ENCODE measurements around the gene CORO2A.

The CORO2A gene

DNA sequence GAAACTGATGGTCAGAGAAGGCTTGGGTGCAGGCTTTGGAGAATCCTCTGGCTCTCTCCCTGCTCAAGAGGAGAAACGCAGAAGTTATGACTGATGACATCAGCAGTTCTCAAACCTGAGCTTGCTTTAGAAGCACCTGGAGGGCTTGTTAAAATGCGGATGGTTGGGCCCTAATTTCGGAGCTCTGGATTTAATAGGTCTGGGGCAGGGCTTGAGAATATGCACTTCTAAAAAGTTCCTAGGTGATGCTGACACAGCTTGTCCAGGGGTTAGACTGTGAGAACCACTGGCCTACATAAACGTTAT is 36.6 kb upstream of the CORO2A start:
- no peak overlapping the region for H3K4me3 ChIP-seq (ENCODE audit: low read depth, low read length)
- CTCF ChIA-PET, result no interaction called here
- DNase-seq (ENCODE audit: low read depth, low spot score), result no peak
- POLR2A ChIA-PET, result no interaction called here
- TF ChIP-seq, protein P1, sequence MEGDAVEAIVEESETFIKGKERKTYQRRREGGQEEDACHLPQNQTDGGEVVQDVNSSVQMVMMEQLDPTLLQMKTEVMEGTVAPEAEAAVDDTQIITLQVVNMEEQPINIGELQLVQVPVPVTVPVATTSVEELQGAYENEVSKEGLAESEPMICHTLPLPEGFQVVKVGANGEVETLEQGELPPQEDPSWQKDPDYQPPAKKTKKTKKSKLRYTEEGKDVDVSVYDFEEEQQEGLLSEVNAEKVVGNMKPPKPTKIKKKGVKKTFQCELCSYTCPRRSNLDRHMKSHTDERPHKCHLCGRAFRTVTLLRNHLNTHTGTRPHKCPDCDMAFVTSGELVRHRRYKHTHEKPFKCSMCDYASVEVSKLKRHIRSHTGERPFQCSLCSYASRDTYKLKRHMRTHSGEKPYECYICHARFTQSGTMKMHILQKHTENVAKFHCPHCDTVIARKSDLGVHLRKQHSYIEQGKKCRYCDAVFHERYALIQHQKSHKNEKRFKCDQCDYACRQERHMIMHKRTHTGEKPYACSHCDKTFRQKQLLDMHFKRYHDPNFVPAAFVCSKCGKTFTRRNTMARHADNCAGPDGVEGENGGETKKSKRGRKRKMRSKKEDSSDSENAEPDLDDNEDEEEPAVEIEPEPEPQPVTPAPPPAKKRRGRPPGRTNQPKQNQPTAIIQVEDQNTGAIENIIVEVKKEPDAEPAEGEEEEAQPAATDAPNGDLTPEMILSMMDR (IDR thresholded peaks at IDR 0.05; ENCODE audit: insufficient read depth, low read length, missing control alignments), result no peak

DNA sequence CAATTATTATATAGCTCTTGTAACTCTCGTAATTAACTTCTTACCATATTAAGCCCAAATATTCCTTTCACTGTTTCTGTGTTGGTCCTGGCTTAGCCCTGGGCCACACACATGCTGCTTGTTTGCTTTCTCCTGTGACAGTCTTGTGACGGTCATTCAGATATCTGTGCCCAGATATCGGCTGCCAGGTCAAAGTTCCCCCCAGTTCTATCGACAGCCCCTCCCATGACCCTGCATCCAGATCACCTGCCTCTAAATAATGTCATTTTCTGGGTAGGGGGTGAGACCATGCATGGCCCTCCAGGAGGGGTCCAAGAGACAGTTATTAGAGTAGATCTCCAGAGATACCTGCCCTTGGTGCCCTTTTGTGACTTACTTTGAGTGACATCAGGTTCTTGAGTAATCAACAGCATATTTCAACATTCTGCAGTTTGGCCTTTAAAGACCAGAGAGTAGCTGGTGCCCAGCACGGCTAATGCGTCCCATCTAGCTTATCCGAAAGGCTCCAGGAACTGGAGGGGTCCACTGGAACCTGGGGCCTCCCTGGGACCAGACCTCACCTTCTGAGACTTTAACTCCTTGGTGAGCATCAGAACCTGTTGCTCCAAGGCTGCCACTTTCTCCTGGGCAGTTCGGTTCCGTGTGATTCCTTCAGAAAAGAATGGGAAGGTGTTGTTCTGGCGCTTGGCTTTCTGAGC is 36.1 kb upstream of the CORO2A start:
- CTCF ChIA-PET, result interaction anchor here (1.7 kb wide), 1 partner anchor 13 kb away, joined by 7 read pairs; no protein-coding TSS in a partner anchor
- H3K4me3 ChIP-seq (ENCODE audit: low read depth, low read length), result no peak overlapping the region
- TF ChIP-seq, protein P1 (IDR thresholded peaks at IDR 0.05; ENCODE audit: insufficient read depth, low read length, missing control alignments), result no peak
- no peak for DNase-seq (ENCODE audit: low read depth, low spot score)
- POLR2A ChIA-PET, result no interaction called here

DNA sequence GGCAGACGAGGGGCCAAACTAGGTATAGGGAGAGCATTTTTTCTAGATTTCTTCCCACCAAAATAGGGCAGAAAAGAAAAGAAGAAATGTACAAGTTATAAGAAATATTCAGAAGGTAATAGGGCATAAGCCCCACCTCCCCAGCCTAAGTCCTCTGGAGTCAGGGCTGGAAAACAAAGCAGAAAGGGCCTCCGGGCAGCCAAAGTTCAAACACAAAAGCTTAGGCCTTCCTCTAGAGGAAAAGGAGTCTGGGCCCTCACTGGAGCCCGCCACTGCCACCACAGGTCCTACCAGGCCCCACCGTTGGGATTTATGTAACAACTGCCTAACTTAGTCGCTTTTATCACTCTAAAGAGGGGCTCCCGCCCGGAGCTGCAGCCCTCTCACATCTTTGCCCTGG is 35.4 kb upstream of the CORO2A start:
- ChIA-PET CTCF (interaction anchor here (1.7 kb wide), 1 partner anchor 14 kb away, joined by 7 read pairs; no protein-coding TSS in a partner anchor), POLR2A (no interaction called here)
- no peak for DNase-seq (ENCODE audit: low read depth, low spot score)
- TF ChIP-seq, protein P1 (IDR thresholded peaks at IDR 0.05; ENCODE audit: insufficient read depth, low read length, missing control alignments), result no peak
- H3K4me3 ChIP-seq (ENCODE audit: low read depth, low read length), result no peak overlapping the region

DNA sequence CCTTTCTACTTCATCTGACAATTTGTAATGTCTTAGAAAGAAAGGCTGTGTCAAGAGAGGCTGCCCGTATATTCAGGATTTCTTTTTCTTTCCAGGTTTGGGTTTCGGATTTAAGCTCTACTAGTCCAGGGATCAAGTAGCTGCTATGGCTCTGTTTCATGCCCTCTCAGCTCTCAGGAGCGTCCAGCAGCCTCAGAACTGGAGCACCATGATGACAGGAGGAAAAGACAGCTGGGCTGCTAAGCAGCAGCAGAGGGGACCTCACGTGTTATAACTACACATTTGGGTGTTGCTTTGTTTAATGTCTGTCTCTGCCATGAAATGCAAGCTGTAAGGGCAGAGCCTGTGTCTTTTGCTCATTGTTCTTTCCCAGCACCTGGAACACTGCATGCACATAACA is 34.5 kb upstream of the CORO2A start:
- DNase-seq (ENCODE audit: low read depth, low spot score), result no peak
- ChIA-PET CTCF (interaction anchor here (1.7 kb wide), 1 partner anchor 15 kb away, joined by 7 read pairs; no protein-coding TSS in a partner anchor), POLR2A (no interaction called here)
- TF ChIP-seq, protein P1 (IDR thresholded peaks at IDR 0.05; ENCODE audit: insufficient read depth, low read length, missing control alignments), result no peak
- no peak overlapping the region for H3K4me3 ChIP-seq (ENCODE audit: low read depth, low read length)

DNA sequence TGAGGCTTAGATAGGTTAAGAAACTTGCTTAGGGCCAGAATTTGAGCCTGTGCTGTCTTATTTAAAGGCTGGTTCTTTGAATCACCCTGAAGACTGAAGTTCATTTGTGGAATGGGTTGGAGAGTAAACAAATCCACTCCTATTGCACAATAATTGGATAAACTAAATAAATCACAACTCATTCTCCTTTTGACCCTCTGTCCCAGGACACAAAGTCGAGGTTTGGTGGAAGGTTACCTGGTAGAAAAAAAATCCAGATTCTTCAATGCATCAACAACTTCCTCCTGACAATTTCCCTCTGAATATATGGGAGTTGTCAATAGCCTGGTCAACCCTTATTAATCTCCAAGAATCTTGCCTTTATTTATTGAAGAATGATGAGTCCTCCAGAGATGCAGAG is 34.1 kb upstream of the CORO2A start:
- TF ChIP-seq, protein P1 (IDR thresholded peaks at IDR 0.05; ENCODE audit: insufficient read depth, low read length, missing control alignments), result no peak
- DNase-seq (ENCODE audit: low read depth, low spot score), result no peak
- H3K4me3 ChIP-seq (ENCODE audit: low read depth, low read length), result no peak overlapping the region
- ChIA-PET POLR2A (no interaction called here), CTCF (interaction anchor here (1.0 kb wide), 1 partner anchor 9 kb away, joined by 4 read pairs; no protein-coding TSS in a partner anchor)

DNA sequence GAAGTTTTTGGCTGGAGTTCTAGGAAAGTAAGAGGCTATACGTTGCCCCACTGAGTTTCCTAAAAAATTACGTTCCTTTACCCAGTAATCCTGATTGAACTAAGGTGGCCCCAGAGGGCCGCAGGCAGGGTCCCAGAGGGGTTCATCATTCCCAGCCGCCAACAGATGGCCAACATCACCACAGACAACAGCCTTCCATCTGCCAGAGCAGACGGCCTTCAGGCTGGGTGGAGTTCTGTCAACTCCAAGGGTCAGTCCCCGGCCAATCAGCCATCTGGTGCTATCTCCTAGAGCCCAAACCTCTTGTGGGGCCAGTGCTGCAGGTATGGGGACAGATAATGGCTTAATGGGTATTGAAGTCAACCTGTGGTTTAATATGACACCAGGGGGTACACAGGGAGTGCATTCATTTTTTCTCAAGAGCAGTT is 32.6 kb upstream of the CORO2A start:
- no peak overlapping the region for H3K4me3 ChIP-seq (ENCODE audit: low read depth, low read length)
- ChIA-PET CTCF (interaction anchor here (10.8 kb wide), 1 partner anchor 18 kb away, joined by 119 read pairs; no protein-coding TSS in a partner anchor), POLR2A (no interaction called here)
- DNase-seq (ENCODE audit: low read depth, low spot score), result no peak
- TF ChIP-seq, protein P1 (IDR thresholded peaks at IDR 0.05; ENCODE audit: insufficient read depth, low read length, missing control alignments), result no peak
